ENCODE results near the gene SHISA8.
"Not testable (repeated sequence)": the region's sequence is repeated elsewhere in the genome, so short reads cannot be mapped to it uniquely, and the experiment has no call there.

The SHISA8 gene

GRCh38 chr22:41915035-41915785 is at the start of gene SHISA8:
SHISA8 (minus strand) TSS chr22:41915074; CDS start chr22:41914667, 407 bp downstream.
- DNase-seq, result peak; percentile 84

- DNase-seq, result no peak
These were observed 49.2 kb upstream of the SHISA8 start for GRCh38 chr22:41964112-41964491.

- no peak for DNase-seq
These were observed 48.7 kb upstream of the SHISA8 start for GRCh38 chr22:41963453-41964111.

- DNase-seq, result no peak
These were observed 43.2 kb upstream of the SHISA8 start for GRCh38 chr22:41957941-41958556.

- no peak for DNase-seq
These were observed 37.8 kb upstream of the SHISA8 start for GRCh38 chr22:41952713-41953112.

GRCh38 chr22:41951898-41952474 is 37.1 kb upstream of the SHISA8 start, which contains the start of gene SMIM45:
SMIM45 (plus strand) TSS chr22:41952150.
- no peak for DNase-seq

GRCh38 chr22:41949297-41949965 is 34.6 kb upstream of the SHISA8 start:
- no peak for DNase-seq

GRCh38 chr22:41948928-41949296 is 34.0 kb upstream of the SHISA8 start:
- not testable (repeated sequence) for DNase-seq

GRCh38 chr22:41948142-41948541 is 33.3 kb upstream of the SHISA8 start:
- DNase-seq, result no peak

GRCh38 chr22:41947424-41948080 is 32.7 kb upstream of the SHISA8 start:
- no peak for DNase-seq

GRCh38 chr22:41946629-41947423 is 32.0 kb upstream of the SHISA8 start, which contains the start of gene CENPM:
CENPM (minus strand) TSS chr22:41947152; CDS start chr22:41947076, 76 bp downstream.
- peak; percentile 96 for DNase-seq

- DNase-seq, result no peak
These were observed 28.9 kb upstream of the SHISA8 start for GRCh38 chr22:41943661-41944209.

GRCh38 chr22:41940832-41941765 is 26.2 kb upstream of the SHISA8 start:
- peak; percentile 94 for DNase-seq

GRCh38 chr22:41939981-41940831 is 25.3 kb upstream of the SHISA8 start:
- peak; percentile 98 for DNase-seq

- no peak for DNase-seq
These were observed 22.0 kb upstream of the SHISA8 start for GRCh38 chr22:41936894-41937169.

- DNase-seq, result no peak
These were observed 20.6 kb upstream of the SHISA8 start for GRCh38 chr22:41935509-41935908.

- DNase-seq, result no peak
These were observed 20.1 kb upstream of the SHISA8 start for GRCh38 chr22:41935015-41935351.

GRCh38 chr22:41934284-41935014 is 19.6 kb upstream of the SHISA8 start:
- DNase-seq, result no peak
